GM10847 (cell line): ENCODE data around the gene PEX1.

Experiments
- POLR2A ChIP-seq: IDR thresholded peaks from 2 replicates; pipeline ENCODE4 v1.6.1; 2011; ENCODE audit not compliant: insufficient read length; ENCODE audit errors: extremely low read depth

PEX1 gene

GRCh38 chr7:92528188-92528957, at the start of gene PEX1, which contains the start of gene RBM48:
PEX1 (minus strand) TSS chr7:92528520; CDS start chr7:92528435, 85 bp downstream.
RBM48 (plus strand) TSS chr7:92528795; CDS start chr7:92528814, 19 bp downstream.
- peak; percentile 51 for TF ChIP-seq POLR2A

DNA sequence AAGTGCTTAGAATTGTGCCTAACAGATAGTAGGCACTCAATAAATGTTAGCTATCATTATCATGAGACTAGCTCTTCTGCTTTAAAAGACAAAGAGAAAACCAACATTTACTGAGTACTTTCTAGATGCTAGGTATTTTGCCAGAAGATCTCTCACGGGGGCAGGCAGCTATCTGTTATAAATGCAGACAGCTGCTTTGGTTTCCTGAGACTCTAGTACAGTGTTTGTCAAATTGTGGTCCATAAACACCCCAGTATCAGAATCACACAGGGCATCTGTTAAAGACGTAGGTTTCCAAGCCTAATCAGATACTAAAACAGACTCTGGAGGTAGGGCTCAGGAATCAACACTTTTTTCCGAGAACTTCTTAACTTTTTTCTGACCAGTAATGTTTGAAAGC, 48.0 kb upstream of the PEX1 start:
- no peak for TF ChIP-seq POLR2A

GRCh38 chr7:92569137-92569536, 40.8 kb upstream of the PEX1 start:
- no peak for TF ChIP-seq POLR2A

DNA sequence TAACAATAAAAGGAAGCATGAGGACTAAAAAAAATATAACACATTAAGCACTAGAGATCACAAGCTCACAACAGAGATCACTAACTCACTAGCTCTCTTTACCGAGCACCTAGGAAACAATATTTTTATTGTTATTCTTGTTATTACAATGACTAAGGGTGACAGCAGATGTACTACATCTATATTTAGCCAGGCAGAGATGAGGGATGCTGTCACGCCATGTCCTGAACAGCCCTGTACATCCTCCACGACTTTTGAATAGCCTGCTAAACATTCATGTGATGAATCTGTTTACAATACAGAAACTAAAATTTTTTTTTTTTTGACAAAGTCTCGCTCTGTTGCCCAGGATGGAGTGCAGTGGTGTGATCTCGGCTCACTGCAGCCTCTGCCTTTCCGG, 39.1 kb upstream of the PEX1 start:
- no peak for TF ChIP-seq POLR2A

GRCh38 chr7:92563345-92563744, 35.0 kb upstream of the PEX1 start:
- TF ChIP-seq POLR2A, result no peak

DNA sequence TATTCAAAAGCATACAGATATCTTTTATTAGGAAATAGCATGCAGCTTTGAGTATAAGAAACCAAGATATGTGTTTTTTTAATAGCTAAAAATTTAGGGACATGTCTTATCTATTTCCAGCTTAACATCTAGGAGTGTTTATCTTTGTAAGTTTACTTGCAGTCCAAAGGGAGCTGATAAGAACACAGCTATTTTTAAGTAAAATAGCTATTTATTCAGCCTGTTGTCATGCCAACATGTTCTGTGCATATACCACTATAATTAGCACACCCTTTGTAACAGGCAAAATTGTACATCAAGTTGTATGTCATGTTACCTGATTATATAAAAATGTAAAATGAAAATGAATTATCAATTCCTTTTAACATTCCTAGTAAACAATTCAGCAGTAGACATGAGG, 32.3 kb upstream of the PEX1 start:
- TF ChIP-seq POLR2A, result no peak

DNA sequence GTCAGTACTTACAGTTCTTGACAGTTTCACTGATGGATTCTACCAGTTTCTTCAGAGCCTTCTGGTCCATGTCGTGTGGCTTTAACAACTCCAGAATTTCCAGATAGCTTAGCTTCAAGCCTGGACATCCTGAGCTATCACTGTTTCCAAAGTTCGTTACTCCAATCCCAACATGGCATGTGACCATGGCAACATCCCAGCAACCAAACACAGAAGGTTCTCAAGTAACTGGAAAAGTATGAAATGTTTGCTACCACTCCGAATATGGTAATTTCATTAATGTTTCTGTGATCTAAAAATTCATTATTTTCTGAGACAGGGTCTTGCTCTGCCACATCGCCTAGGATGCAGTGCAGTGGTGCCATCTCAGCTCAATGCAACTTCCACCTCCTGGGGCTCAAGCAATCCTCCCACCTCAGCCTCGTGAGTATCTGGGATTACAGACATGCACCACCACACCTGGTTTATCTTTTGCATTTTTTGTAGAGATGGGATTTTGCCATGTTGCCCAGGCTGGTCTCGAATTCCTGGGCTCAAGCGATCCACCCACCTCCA, 29.6 kb upstream of the PEX1 start:
- TF ChIP-seq POLR2A, result no peak

DNA sequence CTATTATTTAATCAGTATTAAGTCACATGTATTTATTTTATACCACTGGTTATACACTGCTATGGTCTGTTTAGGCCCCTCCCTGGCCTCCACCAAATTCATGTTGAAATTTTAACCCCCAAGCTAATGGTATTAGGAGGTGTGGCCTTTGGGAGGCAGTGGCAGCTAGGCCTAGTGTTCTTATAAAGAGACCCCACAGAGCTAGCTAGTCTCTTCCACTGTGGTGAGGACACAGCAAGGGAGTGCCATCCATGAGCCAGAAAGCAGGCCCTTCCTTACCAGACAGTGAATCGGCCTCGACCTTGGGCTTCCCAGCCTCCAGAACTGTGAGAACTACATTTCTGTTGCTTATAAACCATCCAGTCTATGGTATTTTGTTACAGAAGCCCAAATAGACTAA, 28.9 kb upstream of the PEX1 start:
- no peak for TF ChIP-seq POLR2A

GRCh38 chr7:92550194-92550593, 21.9 kb upstream of the PEX1 start:
- no peak for TF ChIP-seq POLR2A

DNA sequence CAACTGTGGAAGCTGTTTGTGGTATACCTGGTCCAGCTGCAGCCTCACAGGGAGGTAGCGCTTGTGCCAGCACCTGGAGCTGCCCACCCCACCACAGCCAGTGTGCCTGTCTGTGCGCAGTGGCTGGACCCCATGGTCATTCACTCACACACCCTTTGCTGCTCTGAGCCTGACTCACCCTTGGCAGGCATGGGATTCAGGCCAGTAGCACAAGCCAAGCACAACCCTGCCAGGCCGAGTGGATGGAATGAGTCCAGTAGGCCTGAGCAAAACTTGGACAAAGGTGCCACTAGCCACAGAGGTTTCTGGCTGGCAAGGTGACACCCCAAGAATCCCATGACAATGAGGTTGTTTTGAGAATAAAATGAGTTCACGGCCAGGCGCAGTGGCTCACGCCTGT, 19.3 kb upstream of the PEX1 start:
- TF ChIP-seq POLR2A, result no peak

DNA sequence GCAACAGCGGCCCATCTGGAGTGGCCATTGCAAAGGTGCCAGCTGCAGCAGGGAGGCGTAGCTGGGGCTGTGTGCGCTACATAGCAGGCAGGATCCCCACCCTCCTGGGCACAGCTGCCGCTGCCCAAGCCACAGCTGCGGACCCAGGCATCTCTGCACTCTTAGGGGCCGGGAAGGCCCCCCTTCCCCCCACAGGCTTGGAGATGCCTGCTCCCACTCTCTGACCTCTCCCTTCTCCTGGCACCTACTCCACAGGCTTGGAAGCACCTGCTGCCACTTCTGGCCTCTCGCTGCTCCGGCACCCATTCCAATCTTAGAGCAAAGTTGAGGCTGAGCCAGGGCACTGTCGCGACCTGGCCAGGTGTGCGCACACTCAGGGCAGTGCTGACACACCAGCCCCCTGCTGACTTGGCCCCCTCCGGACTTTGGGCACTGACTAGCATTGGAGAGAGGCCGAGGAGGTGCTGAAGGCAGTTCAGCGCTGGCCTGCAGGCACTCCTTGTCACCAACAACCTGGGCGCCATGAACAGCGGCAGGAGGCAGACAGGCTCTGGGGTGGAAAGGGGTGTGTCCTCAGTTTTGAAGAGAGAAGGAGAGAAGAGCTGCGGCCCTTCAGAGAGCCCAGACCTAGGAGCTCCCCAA, 18.7 kb upstream of the PEX1 start:
- no peak for TF ChIP-seq POLR2A

GRCh38 chr7:92534572-92534971, 6.3 kb upstream of the PEX1 start:
- TF ChIP-seq POLR2A, result no peak

- no peak for TF ChIP-seq POLR2A
These were observed 591 bp upstream of the PEX1 start for GRCh38 chr7:92528958-92529264.

DNA sequence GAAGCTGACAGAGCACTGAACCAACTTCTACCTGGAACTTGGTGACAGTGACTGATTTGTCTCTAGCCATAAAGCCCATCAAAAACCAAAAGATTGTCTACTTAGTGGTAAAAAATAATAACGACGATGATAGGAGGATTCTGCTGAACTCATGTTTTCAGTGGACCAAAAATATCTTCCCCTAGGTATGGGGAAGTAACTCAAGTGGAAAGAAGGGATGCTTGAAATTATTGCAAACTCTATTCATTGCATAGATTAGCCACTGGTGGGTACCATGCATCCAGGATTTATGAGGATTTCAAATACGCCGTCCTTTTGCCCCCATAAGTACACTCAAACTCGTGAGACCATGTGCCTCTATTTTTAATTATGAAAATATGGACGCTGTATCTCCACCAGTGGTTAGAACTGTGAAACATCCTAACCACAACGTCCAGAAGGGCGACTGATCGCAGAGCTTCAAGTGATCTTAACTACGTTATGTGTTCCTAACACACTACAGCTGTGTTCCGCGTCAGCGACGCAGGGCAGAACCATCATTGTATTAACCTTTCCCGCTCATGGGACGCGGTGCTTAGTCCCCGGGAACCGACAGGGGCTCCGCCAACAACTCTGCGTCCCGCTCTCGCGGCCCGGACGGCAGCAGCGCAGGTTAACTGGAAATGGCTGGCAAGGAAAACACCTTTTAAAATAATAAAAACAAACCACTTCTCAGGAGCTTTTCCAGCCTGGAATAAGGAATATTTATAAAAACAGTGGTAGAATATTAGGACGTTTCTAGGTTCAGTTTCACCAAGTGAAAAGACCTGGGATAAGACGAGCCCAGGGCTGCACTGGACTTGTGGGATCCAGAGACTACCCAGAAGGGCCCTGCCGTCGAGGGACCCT, 776 bp downstream of the PEX1 start:
- TF ChIP-seq POLR2A, result no peak

GRCh38 chr7:92523110-92523509, 5.2 kb downstream of the PEX1 start:
- no peak for TF ChIP-seq POLR2A
